Epithelial cell of esophagus (primary cell): ENCODE measurements around the gene FBXO48.

Experiments
- DNase-seq: peaks from one replicate; pipeline ENCODE4 v3.0.0; 2010; ENCODE audit warnings: low read depth
- H3K4me3 ChIP-seq: 2 replicates; pipeline ENCODE4 v1.5.1; 2011; ENCODE audit warnings: mild to moderate bottlenecking, low read length, control low read depth
- CTCF ChIP-seq: IDR thresholded peaks from 2 replicates; pipeline ENCODE4 v1.5.1; 2011; ENCODE audit warnings: low read depth, mild to moderate bottlenecking, low read length, control low read depth, inconsistent platforms; ENCODE audit not compliant: insufficient read depth; ENCODE audit errors: missing control alignments

Gene FBXO48

GRCh38 chr2:68418855-68419254 lies 48.2 kb downstream of the FBXO48 start:
- H3K4me3 ChIP-seq: no peak overlapping the region
- no peak for TF ChIP-seq CTCF
- DNase-seq: no peak

- no peak for TF ChIP-seq CTCF
- DNase-seq: no peak
These were observed 48.7 kb downstream of the FBXO48 start for GRCh38 chr2:68418419-68418818.

GRCh38 chr2:68417926-68418325 lies 49.2 kb downstream of the FBXO48 start:
- no peak for DNase-seq
- no peak for TF ChIP-seq CTCF
- H3K4me3 ChIP-seq: no peak overlapping the region

More at GRCh38 chr2:68418419-68418818, 48.7 kb downstream of the FBXO48 start:
- no peak overlapping the region for H3K4me3 ChIP-seq

- DNase-seq: peak; percentile 17
- TF ChIP-seq CTCF: no peak
- H3K4me3 ChIP-seq: no peak overlapping the region
These were observed 50.9 kb downstream of the FBXO48 start for GRCh38 chr2:68416081-68416675.

- TF ChIP-seq CTCF: no peak
- H3K4me3 ChIP-seq: no peak overlapping the region
- DNase-seq: no peak
These were observed 51.6 kb downstream of the FBXO48 start for GRCh38 chr2:68415521-68415920.

GRCh38 chr2:68414876-68415275 lies 52.2 kb downstream of the FBXO48 start:
- no peak overlapping the region for H3K4me3 ChIP-seq
- DNase-seq: no peak
- no peak for TF ChIP-seq CTCF

GRCh38 chr2:68414452-68414851 lies 52.6 kb downstream of the FBXO48 start:
- no peak overlapping the region for H3K4me3 ChIP-seq
- TF ChIP-seq CTCF: no peak
- no peak for DNase-seq
